Activated gamma-delta T cell (primary cell): Measurements from ENCODE around the gene SLC7A8.

Source experiments
- DNase-seq: peaks from one replicate; lab custom pipeline; 2025; lab: John Stamatoyannopoulos, UW

The SLC7A8 gene

GRCh38 chr14:23158779-23159178 is 24.7 kb downstream of the SLC7A8 start:
- no peak for DNase-seq

- DNase-seq: no peak
Measured at GRCh38 chr14:23154964-23155587, 28.4 kb downstream of the SLC7A8 start.

- no peak for DNase-seq
Measured at GRCh38 chr14:23153851-23154796, 29.3 kb downstream of the SLC7A8 start.

GRCh38 chr14:23151342-23151741 is 32.1 kb downstream of the SLC7A8 start:
- DNase-seq: no peak

GRCh38 chr14:23149745-23150144 is 33.7 kb downstream of the SLC7A8 start:
- no peak for DNase-seq

GRCh38 chr14:23148591-23149249 is 34.7 kb downstream of the SLC7A8 start:
- DNase-seq: no peak

- no peak for DNase-seq
Measured at GRCh38 chr14:23147676-23148075, 35.8 kb downstream of the SLC7A8 start.

GRCh38 chr14:23146980-23147379 is 36.5 kb downstream of the SLC7A8 start:
- DNase-seq: no peak

- DNase-seq: no peak
Measured at GRCh38 chr14:23146351-23146910, 37.0 kb downstream of the SLC7A8 start.

- no peak for DNase-seq
Measured at GRCh38 chr14:23145794-23146350, 37.6 kb downstream of the SLC7A8 start.

- no peak for DNase-seq
Measured at GRCh38 chr14:23143911-23144310, 39.5 kb downstream of the SLC7A8 start.

GRCh38 chr14:23142826-23143225 is 40.6 kb downstream of the SLC7A8 start:
- DNase-seq: no peak

- DNase-seq: no peak
Measured at GRCh38 chr14:23141706-23142444, 41.6 kb downstream of the SLC7A8 start.

GRCh38 chr14:23140371-23140770 is 43.1 kb downstream of the SLC7A8 start:
- no peak for DNase-seq

GRCh38 chr14:23139874-23140273 is 43.6 kb downstream of the SLC7A8 start:
- DNase-seq: no peak

- no peak for DNase-seq
Measured at GRCh38 chr14:23137813-23138535, 45.5 kb downstream of the SLC7A8 start.

GRCh38 chr14:23137192-23137812 is 46.2 kb downstream of the SLC7A8 start:
- DNase-seq: no peak

- no peak for DNase-seq
Measured at GRCh38 chr14:23136566-23137133, 46.8 kb downstream of the SLC7A8 start.

- no peak for DNase-seq
Measured at GRCh38 chr14:23132970-23133369, 50.5 kb downstream of the SLC7A8 start.

GRCh38 chr14:23131482-23131881 is 52.0 kb downstream of the SLC7A8 start:
- no peak for DNase-seq
